Measurements from ENCODE around the gene TIA1.

DNA sequence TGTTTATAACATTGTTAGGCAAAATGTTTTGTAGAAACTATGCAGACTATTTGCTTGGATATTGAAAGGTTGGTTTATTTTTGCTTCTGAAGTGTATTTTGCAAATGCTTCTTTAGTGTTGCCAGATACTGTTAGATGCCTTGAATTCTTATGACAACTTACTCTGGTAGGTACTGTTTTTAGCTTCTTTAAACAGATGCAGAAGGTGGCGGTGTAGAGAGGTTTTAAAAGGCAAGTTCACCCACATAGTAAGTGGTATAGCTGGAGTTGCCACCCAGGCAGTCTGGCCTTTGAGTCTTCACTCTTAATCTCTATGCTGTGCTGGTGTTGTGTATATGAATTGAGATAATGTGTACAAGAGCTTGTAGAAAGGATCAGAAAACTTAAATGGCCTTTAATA is 13.1 kb upstream of the TIA1 start:
- TF ChIP-seq, protein P1, sequence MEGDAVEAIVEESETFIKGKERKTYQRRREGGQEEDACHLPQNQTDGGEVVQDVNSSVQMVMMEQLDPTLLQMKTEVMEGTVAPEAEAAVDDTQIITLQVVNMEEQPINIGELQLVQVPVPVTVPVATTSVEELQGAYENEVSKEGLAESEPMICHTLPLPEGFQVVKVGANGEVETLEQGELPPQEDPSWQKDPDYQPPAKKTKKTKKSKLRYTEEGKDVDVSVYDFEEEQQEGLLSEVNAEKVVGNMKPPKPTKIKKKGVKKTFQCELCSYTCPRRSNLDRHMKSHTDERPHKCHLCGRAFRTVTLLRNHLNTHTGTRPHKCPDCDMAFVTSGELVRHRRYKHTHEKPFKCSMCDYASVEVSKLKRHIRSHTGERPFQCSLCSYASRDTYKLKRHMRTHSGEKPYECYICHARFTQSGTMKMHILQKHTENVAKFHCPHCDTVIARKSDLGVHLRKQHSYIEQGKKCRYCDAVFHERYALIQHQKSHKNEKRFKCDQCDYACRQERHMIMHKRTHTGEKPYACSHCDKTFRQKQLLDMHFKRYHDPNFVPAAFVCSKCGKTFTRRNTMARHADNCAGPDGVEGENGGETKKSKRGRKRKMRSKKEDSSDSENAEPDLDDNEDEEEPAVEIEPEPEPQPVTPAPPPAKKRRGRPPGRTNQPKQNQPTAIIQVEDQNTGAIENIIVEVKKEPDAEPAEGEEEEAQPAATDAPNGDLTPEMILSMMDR (IDR thresholded peaks at IDR 0.05; ENCODE audit: low read depth, low read length), result no peak
- TF ChIP-seq EZH2phosphoT487 (IDR thresholded peaks at IDR 0.05; ENCODE audit: low read depth), result no peak
